Hepatocyte (in vitro differentiated cells): ENCODE results near the gene TOR1AIP1.

ENCODE experiments used
- CTCF ChIP-seq: fragments of 200-600 bp; sonication (generic); IDR thresholded peaks from 2 replicates; pipeline ENCODE4 v1.5.1; 2016; ENCODE audit warnings: antibody characterized with exemption, mild to moderate bottlenecking; ENCODE audit not compliant: poor library complexity
- EZH2 ChIP-seq: fragments of 200-600 bp; sonication (generic); IDR thresholded peaks from 2 replicates; pipeline ENCODE4 v1.6.1; 2016; ENCODE audit warnings: antibody characterized with exemption, mild to moderate bottlenecking, borderline replicate concordance
- EZH2phosphoT487 ChIP-seq: fragments of 200-600 bp; sonication (generic); IDR thresholded peaks from one replicate; pipeline ENCODE4 v1.6.1; 2018; ENCODE audit warnings: antibody characterized with exemption, mild to moderate bottlenecking, low read depth, moderate library complexity; ENCODE audit not compliant: unreplicated experiment, severe bottlenecking

DNA sequence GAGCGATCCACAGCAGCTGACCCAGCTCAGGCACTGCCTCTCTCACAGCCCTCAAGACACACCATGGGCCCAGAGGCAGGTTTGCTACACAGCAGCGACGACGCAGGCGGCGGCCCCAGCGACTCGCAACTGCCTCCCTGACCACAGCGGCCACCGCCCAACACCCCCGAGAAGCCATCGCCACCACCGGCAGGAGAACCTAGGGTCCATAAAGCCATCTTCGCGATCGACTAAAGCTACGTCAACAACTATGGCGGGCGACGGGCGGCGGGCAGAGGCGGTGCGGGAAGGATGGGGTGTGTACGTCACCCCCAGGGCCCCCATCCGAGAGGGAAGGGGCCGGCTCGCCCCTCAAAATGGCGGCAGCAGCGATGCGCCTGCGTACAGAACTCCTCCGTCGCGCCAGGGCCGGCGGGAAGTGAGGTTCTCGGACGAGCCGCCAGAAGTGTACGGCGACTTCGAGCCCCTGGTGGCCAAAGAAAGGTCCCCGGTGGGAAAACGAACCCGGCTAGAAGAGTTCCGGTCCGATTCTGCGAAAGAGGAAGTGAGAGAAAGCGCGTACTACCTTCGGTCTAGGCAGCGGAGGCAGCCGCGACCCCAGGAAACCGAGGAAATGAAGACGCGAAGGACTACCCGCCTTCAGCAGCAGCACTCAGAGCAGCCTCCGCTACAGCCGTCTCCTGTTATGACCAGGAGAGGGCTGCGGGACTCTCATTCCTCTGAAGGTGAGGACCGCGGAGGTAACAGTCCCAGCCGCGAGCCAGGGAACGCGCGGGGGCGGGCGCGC lies at the start of gene TOR1AIP1:
- TF ChIP-seq CTCF (peak; percentile 37), EZH2phosphoT487 (no peak), EZH2 (no peak)
